ENCODE results near the gene KCNJ3. TPM values are rescaled to one million over a fixed set of nuclear protein-coding genes. Genes with fewer than 3 reads are reported as not detected.

The KCNJ3 gene
- total RNA-seq, 2 experiments from 2014 or later = not detected

DNA sequence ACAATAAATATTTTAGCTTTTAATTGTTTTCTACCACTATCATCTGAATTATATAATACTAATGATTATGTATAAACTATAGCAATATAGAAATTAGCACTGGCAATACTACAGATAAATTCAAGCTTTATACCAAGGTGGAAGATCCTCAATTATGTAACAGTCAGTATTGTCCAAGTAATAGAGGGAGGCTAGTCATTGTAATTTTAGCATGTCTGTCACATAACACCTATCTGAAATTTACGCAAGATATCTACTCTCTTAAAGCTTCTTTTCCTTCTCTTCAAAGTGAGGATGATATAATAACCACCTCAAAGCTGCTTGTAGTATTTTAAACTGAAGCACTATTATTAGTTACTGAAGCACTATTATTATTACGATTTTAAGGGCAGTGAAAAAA, 12.2 kb downstream of the KCNJ3 start:
- Mint-ChIP-seq H3K4me3 (no peak overlapping the region), H3K4me1 (ENCODE audit: low read depth) (no peaks in the 10 kb centered on the region), H3K9me3 (ENCODE audit: insufficient read depth) (no peaks in the 10 kb centered on the region), H3K36me3 (ENCODE audit: low read depth) (no peaks in the 10 kb centered on the region), H3K27me3 (ENCODE audit: low read depth) (no peaks in the 10 kb centered on the region), H3K27ac (no peak overlapping the region)
- POLR2A ChIA-PET = no interaction called here
- no peak for ATAC-seq
- DNase-seq = no peak
- CTCF ChIA-PET = no interaction called here

DNA sequence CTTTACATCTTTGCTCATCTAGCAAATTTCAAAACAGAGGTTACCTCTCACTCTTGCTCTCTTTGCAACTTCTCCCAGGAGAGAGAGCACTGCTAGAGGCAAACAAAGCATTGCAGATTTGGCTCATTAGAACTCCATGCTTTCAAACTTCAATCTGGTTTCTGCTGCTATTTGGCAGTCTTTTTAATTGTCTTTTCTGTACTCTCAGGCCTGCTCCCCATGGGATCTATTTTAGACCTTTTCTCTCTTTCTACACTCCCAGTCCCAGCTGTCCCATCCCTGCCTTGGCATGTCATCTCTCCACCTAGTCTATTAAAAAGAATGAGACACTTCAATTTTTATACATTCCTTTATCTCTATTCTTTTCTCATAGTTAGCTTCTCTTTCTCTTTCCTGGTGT, 15.2 kb downstream of the KCNJ3 start:
- no peaks in the 10 kb centered on the region for H3K9me3 Mint-ChIP-seq (ENCODE audit: insufficient read depth)
- no peak for ATAC-seq
- no peaks in the 10 kb centered on the region for H3K36me3 Mint-ChIP-seq (ENCODE audit: low read depth)
- no peak for DNase-seq
- ChIA-PET CTCF (no interaction called here), POLR2A (no interaction called here)
- H3K27ac Mint-ChIP-seq = no peak overlapping the region
- no peak overlapping the region for H3K4me3 Mint-ChIP-seq
- H3K27me3 Mint-ChIP-seq (ENCODE audit: low read depth) = no peaks in the 10 kb centered on the region
- H3K4me1 Mint-ChIP-seq (ENCODE audit: low read depth) = no peaks in the 10 kb centered on the region

- no peak overlapping the region for H3K4me3 Mint-ChIP-seq
- no peak overlapping the region for H3K27ac Mint-ChIP-seq
- H3K9me3 Mint-ChIP-seq (ENCODE audit: insufficient read depth) = no peaks in the 10 kb centered on the region
- no peak for DNase-seq
- ChIA-PET POLR2A (no interaction called here), CTCF (no interaction called here)
- no peak for ATAC-seq
- no peaks in the 10 kb centered on the region for H3K4me1 Mint-ChIP-seq (ENCODE audit: low read depth)
- H3K27me3 Mint-ChIP-seq (ENCODE audit: low read depth) = no peaks in the 10 kb centered on the region
- no peaks in the 10 kb centered on the region for H3K36me3 Mint-ChIP-seq (ENCODE audit: low read depth)
These were observed 22.2 kb downstream of the KCNJ3 start for GRCh38 chr2:154720651-154721050.

DNA sequence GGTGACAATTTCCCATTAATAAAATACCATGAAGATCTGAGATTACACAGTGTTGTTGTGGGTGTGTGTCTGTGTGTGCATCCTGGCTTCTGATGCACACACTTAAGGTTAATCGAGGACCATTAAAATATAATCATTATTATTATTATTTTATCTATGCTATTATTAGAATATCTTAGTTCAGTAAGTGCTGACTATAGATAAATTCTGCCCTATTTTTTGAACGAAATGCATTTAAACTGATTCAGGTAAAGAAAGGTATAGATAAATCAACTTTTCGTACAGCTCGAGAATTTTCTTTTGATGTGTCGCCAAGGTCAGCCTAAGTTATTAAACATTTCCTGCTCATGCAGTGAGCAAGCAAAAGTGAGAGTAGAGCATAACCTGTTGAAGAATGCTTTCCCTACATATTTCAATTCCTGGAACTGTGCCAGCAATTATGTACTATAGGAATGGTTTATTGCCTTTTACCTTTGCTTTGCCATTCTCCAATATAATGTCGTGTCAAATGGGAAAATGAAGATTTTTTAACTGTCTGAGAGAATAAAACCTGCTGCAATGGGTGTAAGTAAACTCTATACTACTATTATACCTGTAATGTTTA, 25.8 kb downstream of the KCNJ3 start:
- Mint-ChIP-seq H3K4me1 (ENCODE audit: low read depth) (no peaks in the 10 kb centered on the region), H3K36me3 (ENCODE audit: low read depth) (no peaks in the 10 kb centered on the region), H3K27ac (no peak overlapping the region), H3K9me3 (ENCODE audit: insufficient read depth) (no peaks in the 10 kb centered on the region), H3K4me3 (no peak overlapping the region), H3K27me3 (ENCODE audit: low read depth) (no peaks in the 10 kb centered on the region)
- ChIA-PET CTCF (no interaction called here), POLR2A (no interaction called here)
- ATAC-seq (no peak), DNase-seq (no peak)

GRCh38 chr2:154740361-154740760, 41.9 kb downstream of the KCNJ3 start:
- H3K27ac Mint-ChIP-seq = no peak overlapping the region
- no peaks in the 10 kb centered on the region for H3K9me3 Mint-ChIP-seq (ENCODE audit: insufficient read depth)
- DNase-seq (no peak), ATAC-seq (no peak)
- H3K4me3 Mint-ChIP-seq = no peak overlapping the region
- ChIA-PET POLR2A (no interaction called here), CTCF (no interaction called here)
- no peaks in the 10 kb centered on the region for H3K4me1 Mint-ChIP-seq (ENCODE audit: low read depth)
- no peaks in the 10 kb centered on the region for H3K36me3 Mint-ChIP-seq (ENCODE audit: low read depth)
- no peaks in the 10 kb centered on the region for H3K27me3 Mint-ChIP-seq (ENCODE audit: low read depth)

DNA sequence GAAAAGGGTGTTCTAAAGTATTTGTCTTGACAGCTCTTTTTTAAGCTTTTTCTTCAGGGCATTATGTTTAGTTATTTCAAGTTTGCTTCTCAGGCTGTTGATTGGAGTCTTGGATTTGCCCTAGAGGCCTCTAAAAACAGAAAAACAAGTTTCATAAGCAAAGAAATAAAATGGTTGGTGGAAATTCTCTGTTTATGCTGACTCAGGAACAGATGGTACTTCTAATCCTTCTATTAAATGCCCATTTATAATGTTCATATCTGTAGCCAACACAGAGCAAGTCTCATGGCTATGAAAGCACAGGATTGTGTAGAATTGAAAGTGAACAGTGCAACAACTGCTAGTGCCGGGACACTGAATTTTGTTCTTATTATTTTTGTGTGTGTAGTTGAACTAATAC, 60.4 kb downstream of the KCNJ3 start:
- POLR2A ChIA-PET = no interaction called here
- Mint-ChIP-seq H3K27me3 (ENCODE audit: low read depth) (no peaks in the 10 kb centered on the region), H3K36me3 (ENCODE audit: low read depth) (no peaks in the 10 kb centered on the region), H3K4me1 (ENCODE audit: low read depth) (no peaks in the 10 kb centered on the region), H3K9me3 (ENCODE audit: insufficient read depth) (no peaks in the 10 kb centered on the region), H3K4me3 (no peak overlapping the region), H3K27ac (no peak overlapping the region)
- DNase-seq (no peak), ATAC-seq (no peak)
- CTCF ChIA-PET = no interaction called here

GRCh38 chr2:154762638-154763037, 64.1 kb downstream of the KCNJ3 start:
- no peak overlapping the region for H3K27ac Mint-ChIP-seq
- ChIA-PET POLR2A (no interaction called here), CTCF (no interaction called here)
- no peaks in the 10 kb centered on the region for H3K27me3 Mint-ChIP-seq (ENCODE audit: low read depth)
- no peaks in the 10 kb centered on the region for H3K9me3 Mint-ChIP-seq (ENCODE audit: insufficient read depth)
- H3K4me1 Mint-ChIP-seq (ENCODE audit: low read depth) = no peaks in the 10 kb centered on the region
- ATAC-seq (no peak), DNase-seq (no peak)
- no peak overlapping the region for H3K4me3 Mint-ChIP-seq
- no peaks in the 10 kb centered on the region for H3K36me3 Mint-ChIP-seq (ENCODE audit: low read depth)

DNA sequence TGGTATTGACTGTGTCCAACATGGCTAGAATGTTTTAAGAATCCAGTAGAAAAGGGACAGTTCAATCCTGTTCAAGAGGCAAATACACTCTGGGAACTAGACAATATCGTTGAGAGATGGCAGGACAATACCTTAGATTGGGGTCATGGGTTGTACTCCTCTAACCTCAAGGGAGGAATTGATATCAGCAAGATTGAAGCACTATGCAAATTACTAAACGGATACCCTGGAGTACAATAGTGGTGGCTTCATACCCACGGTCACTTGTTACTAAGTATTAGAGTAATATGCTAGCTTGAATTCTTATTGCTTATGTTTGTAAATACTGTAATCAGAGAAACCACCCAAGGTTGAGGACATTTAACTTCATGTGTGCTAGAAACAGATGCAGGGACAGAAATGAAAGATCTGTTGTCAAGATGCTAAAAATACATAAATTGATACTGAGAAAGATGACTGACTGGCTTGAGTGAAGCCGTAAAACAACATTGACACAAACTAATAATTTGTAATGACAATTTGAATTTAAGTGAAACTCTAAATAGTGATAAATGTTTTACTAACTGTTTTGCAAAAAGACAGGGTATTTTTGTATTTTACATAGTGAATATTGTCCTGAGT, 73.3 kb downstream of the KCNJ3 start:
- POLR2A ChIA-PET = no interaction called here
- CTCF ChIA-PET = no interaction called here
- H3K36me3 Mint-ChIP-seq (ENCODE audit: low read depth) = no peaks in the 10 kb centered on the region
- H3K4me1 Mint-ChIP-seq (ENCODE audit: low read depth) = no peaks in the 10 kb centered on the region
- H3K27ac Mint-ChIP-seq = no peak overlapping the region
- no peaks in the 10 kb centered on the region for H3K27me3 Mint-ChIP-seq (ENCODE audit: low read depth)
- ATAC-seq = no peak
- H3K9me3 Mint-ChIP-seq (ENCODE audit: insufficient read depth) = peaks cover 5% of the 10 kb centered on the region
- H3K4me3 Mint-ChIP-seq = no peak overlapping the region
- DNase-seq = no peak

GRCh38 chr2:154776825-154777224, 78.3 kb downstream of the KCNJ3 start:
- ChIA-PET CTCF (no interaction called here), POLR2A (no interaction called here)
- Mint-ChIP-seq H3K9me3 (ENCODE audit: insufficient read depth) (no peaks in the 10 kb centered on the region), H3K4me1 (ENCODE audit: low read depth) (no peaks in the 10 kb centered on the region), H3K27me3 (ENCODE audit: low read depth) (no peaks in the 10 kb centered on the region), H3K36me3 (ENCODE audit: low read depth) (no peaks in the 10 kb centered on the region), H3K4me3 (no peak overlapping the region), H3K27ac (no peak overlapping the region)
- no peak for ATAC-seq
- no peak for DNase-seq

- POLR2A ChIA-PET = no interaction called here
- ATAC-seq (no peak), DNase-seq (no peak)
- Mint-ChIP-seq H3K36me3 (ENCODE audit: low read depth) (no peaks in the 10 kb centered on the region), H3K4me1 (ENCODE audit: low read depth) (no peaks in the 10 kb centered on the region), H3K9me3 (ENCODE audit: insufficient read depth) (no peaks in the 10 kb centered on the region), H3K27me3 (ENCODE audit: low read depth) (no peaks in the 10 kb centered on the region), H3K27ac (no peak overlapping the region), H3K4me3 (no peak overlapping the region)
- CTCF ChIA-PET = no interaction called here
These were observed 95.9 kb downstream of the KCNJ3 start for GRCh38 chr2:154794406-154794805.

DNA sequence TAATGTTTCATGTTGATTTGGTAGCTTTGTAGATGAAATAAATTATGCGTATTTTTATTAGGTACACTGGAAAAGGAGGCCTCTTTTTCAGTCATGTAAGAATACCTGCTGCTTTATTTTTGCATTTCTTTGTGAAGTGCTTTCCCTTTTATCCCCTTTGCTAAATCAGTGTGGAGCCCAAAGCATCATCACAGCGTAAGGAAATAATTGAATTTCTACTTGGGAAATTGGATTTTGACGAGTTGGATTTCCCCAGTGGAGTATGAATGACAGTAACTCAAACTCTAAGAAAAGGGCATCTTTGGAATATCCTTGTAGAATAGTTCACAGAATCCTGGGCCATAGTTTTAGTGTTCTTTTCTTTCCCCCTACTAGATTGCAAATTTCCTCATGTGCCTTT, 97.2 kb downstream of the KCNJ3 start:
- no peaks in the 10 kb centered on the region for H3K9me3 Mint-ChIP-seq (ENCODE audit: insufficient read depth)
- no peak overlapping the region for H3K27ac Mint-ChIP-seq
- no peak overlapping the region for H3K4me3 Mint-ChIP-seq
- POLR2A ChIA-PET = no interaction called here
- ATAC-seq (no peak), DNase-seq (no peak)
- CTCF ChIA-PET = no interaction called here
- H3K27me3 Mint-ChIP-seq (ENCODE audit: low read depth) = no peaks in the 10 kb centered on the region
- no peaks in the 10 kb centered on the region for H3K4me1 Mint-ChIP-seq (ENCODE audit: low read depth)
- H3K36me3 Mint-ChIP-seq (ENCODE audit: low read depth) = no peaks in the 10 kb centered on the region

DNA sequence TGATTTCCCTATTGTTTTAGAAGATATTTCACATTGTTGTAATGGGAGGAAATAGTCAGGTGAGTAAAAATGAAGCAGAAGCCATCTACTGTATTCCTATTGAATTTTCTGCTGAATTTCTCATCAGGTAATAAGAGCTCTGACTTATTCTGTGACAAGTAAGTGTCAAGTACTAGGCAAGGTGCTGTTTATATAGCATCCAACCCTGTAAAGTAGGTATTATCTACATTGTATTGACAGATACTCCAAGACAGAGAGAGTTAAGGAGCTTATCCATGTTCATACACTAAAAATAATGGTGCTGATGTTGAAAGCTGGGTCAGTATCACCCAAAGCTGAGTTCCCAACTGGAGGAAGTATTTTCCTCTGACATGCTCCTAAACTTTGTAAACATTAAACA, 106.0 kb downstream of the KCNJ3 start:
- ATAC-seq (no peak), DNase-seq (no peak)
- Mint-ChIP-seq H3K4me1 (ENCODE audit: low read depth) (no peaks in the 10 kb centered on the region), H3K27me3 (ENCODE audit: low read depth) (no peaks in the 10 kb centered on the region), H3K4me3 (no peak overlapping the region), H3K27ac (no peak overlapping the region), H3K9me3 (ENCODE audit: insufficient read depth) (no peaks in the 10 kb centered on the region), H3K36me3 (ENCODE audit: low read depth) (no peaks in the 10 kb centered on the region)
- POLR2A ChIA-PET = no interaction called here
- CTCF ChIA-PET = no interaction called here

DNA sequence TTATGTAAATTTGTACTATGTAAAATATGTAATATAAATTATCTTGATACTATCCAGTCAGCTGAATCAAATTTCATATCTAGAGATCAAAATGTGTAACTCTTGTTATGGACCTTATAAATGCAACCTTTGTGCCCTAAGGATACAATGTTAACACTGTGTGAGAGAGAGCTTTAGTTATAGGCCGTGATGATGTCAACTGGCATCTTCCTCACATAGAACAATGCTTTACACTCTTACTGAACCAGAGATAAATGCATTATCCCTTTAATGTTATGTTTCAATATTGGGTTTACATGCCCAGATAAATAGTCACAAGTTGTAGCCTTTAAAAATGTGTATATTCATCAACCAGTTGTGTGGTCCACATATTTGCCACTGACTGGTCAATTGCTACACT, 115.1 kb downstream of the KCNJ3 start:
- no peaks in the 10 kb centered on the region for H3K9me3 Mint-ChIP-seq (ENCODE audit: insufficient read depth)
- H3K27me3 Mint-ChIP-seq (ENCODE audit: low read depth) = no peaks in the 10 kb centered on the region
- no peak overlapping the region for H3K27ac Mint-ChIP-seq
- CTCF ChIA-PET = no interaction called here
- H3K4me3 Mint-ChIP-seq = no peak overlapping the region
- no peaks in the 10 kb centered on the region for H3K4me1 Mint-ChIP-seq (ENCODE audit: low read depth)
- H3K36me3 Mint-ChIP-seq (ENCODE audit: low read depth) = no peaks in the 10 kb centered on the region
- POLR2A ChIA-PET = no interaction called here
- ATAC-seq (no peak), DNase-seq (no peak)
